ENCODE measurements around the gene KRT81. TPM values are rescaled to one million over a fixed set of nuclear protein-coding genes. Genes with fewer than 3 reads are reported as not detected.
"Not testable (repeated sequence)": the region's sequence is repeated elsewhere in the genome, so short reads cannot be mapped to it uniquely, and the experiment has no call there.

Gene KRT81
- total RNA-seq, 1 donor from 2014 or later = not detected

- peak; percentile 89 for ATAC-seq (ENCODE audit: poor library complexity)
- intact Hi-C loops (cut with DNase I) = no loop called here
- peak; percentile 75 for DNase-seq
These were observed 42.5 kb downstream of the KRT81 start for GRCh38 chr12:52248541-52249461.

- intact Hi-C loops (cut with DNase I) = no loop called here
- ATAC-seq (ENCODE audit: poor library complexity) (no peak), DNase-seq (no peak)
These were observed 43.5 kb downstream of the KRT81 start for GRCh38 chr12:52247622-52248540.

GRCh38 chr12:52246720-52247621 lies 44.4 kb downstream of the KRT81 start:
- ATAC-seq (ENCODE audit: poor library complexity) = no peak
- intact Hi-C loops (cut with DNase I) = no loop called here
- no peak for DNase-seq

GRCh38 chr12:52245962-52246569 lies 45.3 kb downstream of the KRT81 start:
- ATAC-seq (ENCODE audit: poor library complexity) (no peak), DNase-seq (no peak)
- intact Hi-C loops (cut with DNase I) = no loop called here

- intact Hi-C loops (cut with DNase I) = no loop called here
- no peak for ATAC-seq (ENCODE audit: poor library complexity)
- no peak for DNase-seq
These were observed 45.9 kb downstream of the KRT81 start for GRCh38 chr12:52245259-52245961.

- ATAC-seq (ENCODE audit: poor library complexity) (no peak), DNase-seq (no peak)
- intact Hi-C loops (cut with DNase I) = no loop called here
These were observed 46.7 kb downstream of the KRT81 start for GRCh38 chr12:52244615-52244994.

- DNase-seq (peak; percentile 82), ATAC-seq (ENCODE audit: poor library complexity) (peak; percentile 73)
- intact Hi-C loops (cut with DNase I) = no loop called here
These were observed 47.3 kb downstream of the KRT81 start for GRCh38 chr12:52243856-52244614.

- DNase-seq (no peak), ATAC-seq (ENCODE audit: poor library complexity) (no peak)
- intact Hi-C loops (cut with DNase I) = no loop called here
These were observed 48.0 kb downstream of the KRT81 start for GRCh38 chr12:52243259-52243855.

GRCh38 chr12:52242442-52243258 lies 48.7 kb downstream of the KRT81 start:
- DNase-seq (no peak), ATAC-seq (ENCODE audit: poor library complexity) (no peak)
- intact Hi-C loops (cut with DNase I) = no loop called here

GRCh38 chr12:52241205-52241842 lies 50.0 kb downstream of the KRT81 start:
- intact Hi-C loops (cut with DNase I) = no loop called here
- ATAC-seq (ENCODE audit: poor library complexity) = no peak
- DNase-seq = no peak

GRCh38 chr12:52240247-52240646 lies 51.1 kb downstream of the KRT81 start:
- intact Hi-C loops (cut with DNase I); DNase-seq; ATAC-seq (ENCODE audit: poor library complexity): not testable (repeated sequence)

- DNase-seq = no peak
- no peak for ATAC-seq (ENCODE audit: poor library complexity)
- intact Hi-C loops (cut with DNase I) = no loop called here
These were observed 51.6 kb downstream of the KRT81 start for GRCh38 chr12:52239767-52240166.

GRCh38 chr12:52238916-52239646 lies 52.3 kb downstream of the KRT81 start:
- DNase-seq (no peak), ATAC-seq (ENCODE audit: poor library complexity) (no peak)
- intact Hi-C loops (cut with DNase I) = no loop called here

GRCh38 chr12:52238207-52238840 lies 53.0 kb downstream of the KRT81 start:
- intact Hi-C loops (cut with DNase I) = no loop called here
- no peak for ATAC-seq (ENCODE audit: poor library complexity)
- no peak for DNase-seq
